Breast epithelium (tissue), 3 donors: Measurements from ENCODE around the gene ADGRF1.

ENCODE experiments used
- CTCF ChIP-seq, 3 donors: fragments of 450-650 bp; IDR thresholded peaks; one replicate each; pipeline ENCODE4 v1.5.1; 2016 to 2017; ENCODE audit warnings: antibody characterized with exemption in 3 of 3, mild to moderate bottlenecking in 3 of 3, moderate library complexity in 3 of 3
- POLR2A ChIP-seq: fragments of 450-650 bp; IDR thresholded peaks from one replicate; pipeline ENCODE4 v1.6.1; 2016; ENCODE audit warnings: antibody characterized with exemption, mild to moderate bottlenecking, moderate library complexity

GRCh38 chr6:47028835-47029360 is 13.2 kb downstream of the ADGRF1 start:
- TF ChIP-seq CTCF (IDR thresholded peaks at IDR 0.05) (no peak), POLR2A (no peak)
